HEK293 (cell line): Measurements from ENCODE around the gene IFNL4.

Source experiments
- CTCF ChIA-PET: fragments of 350-600 bp; formaldehyde crosslinking; extraction: SDS; loops from one replicate; lab custom pipeline; 2021; ENCODE audit warnings: antibody characterized with exemption; lab: Yijun Ruan, JAX
- POLR2A ChIA-PET: fragments of 300-600 bp; formaldehyde crosslinking; extraction: SDS; loops from one replicate; lab custom pipeline; 2020; ENCODE audit warnings: antibody characterized with exemption, inconsistent platforms; lab: Yijun Ruan, JAX
- H3K27ac ChIP-seq: fragments of 200-500 bp; sonication (Bioruptor generic); 2 replicates; pipeline ENCODE4 v1.5.1; 2014; ENCODE audit warnings: low read depth, low read length, control low read depth, inconsistent platforms; ENCODE audit errors: extremely low read depth
- H3K36me3 ChIP-seq, 2 experiments: fragments of 200-500 bp in 1 of 2; sonication (Bioruptor generic) in 1 of 2; 1 replicate in 1 of 2; 2 replicates in 1 of 2; pipeline ENCODE4 v1.5.1; 2014 to 2017; ENCODE audit warnings: inconsistent platforms in 2 of 2, low read length in 2 of 2; ENCODE audit not compliant: control insufficient read depth in 2 of 2, insufficient read depth in 1 of 2
- H3K4me1 ChIP-seq: fragments of 200-500 bp; sonication (Bioruptor generic); 2 replicates; pipeline ENCODE4 v1.5.1; 2014; ENCODE audit warnings: mild to moderate bottlenecking, low read length, inconsistent platforms; ENCODE audit not compliant: control insufficient read depth, insufficient read depth
- H3K4me3 ChIP-seq: 2 replicates; pipeline ENCODE4 v1.5.1; 2011; ENCODE audit warnings: low read depth, mild to moderate bottlenecking, control low read depth, low read length, moderate library complexity
- H3K9me3 ChIP-seq: fragments of 200-500 bp; sonication (Bioruptor generic); 2 replicates; pipeline ENCODE4 v1.5.1; 2014; ENCODE audit warnings: low read depth, low read length, inconsistent platforms; ENCODE audit not compliant: control insufficient read depth, insufficient read depth
- BCL6B ChIP-seq: fragments of 450-650 bp; formaldehyde crosslinking; IDR thresholded peaks from 2 replicates; pipeline ENCODE4 v1.5.1; 2017; ENCODE audit warnings: missing biosample characterization, missing genetic modification characterization
- EGR2 ChIP-seq: fragments of 450-650 bp; formaldehyde crosslinking; IDR thresholded peaks from 2 replicates; pipeline ENCODE4 v1.5.1; 2016; ENCODE audit warnings: low read depth, missing biosample characterization, missing genetic modification characterization
- ELK4 ChIP-seq: IDR thresholded peaks from 2 replicates; pipeline ENCODE4 v1.6.1; 2011; ENCODE audit warnings: mild to moderate bottlenecking, low read depth, low read length, borderline replicate concordance
- GLIS1 ChIP-seq: fragments of 450-650 bp; formaldehyde crosslinking; IDR thresholded peaks from 2 replicates; pipeline ENCODE4 v1.5.1; 2016; ENCODE audit warnings: missing biosample characterization, missing genetic modification characterization
- HOXC10 ChIP-seq: sonication (generic); formaldehyde crosslinking; IDR thresholded peaks from 2 replicates; pipeline ENCODE4 v1.8.1; 2023; ENCODE audit warnings: mild to moderate bottlenecking, missing genetic modification reagents
- KLF16 ChIP-seq: fragments of 450-650 bp; formaldehyde crosslinking; IDR thresholded peaks from 2 replicates; pipeline ENCODE4 v1.5.1; 2017; ENCODE audit warnings: missing biosample characterization, missing genetic modification characterization
- TSHZ1 ChIP-seq: fragments of 450-650 bp; formaldehyde crosslinking; IDR thresholded peaks from 2 replicates; pipeline ENCODE4 v1.5.1; 2016; ENCODE audit warnings: missing biosample characterization, missing genetic modification characterization, borderline replicate concordance
- YY2 ChIP-seq: fragments of 450-650 bp; formaldehyde crosslinking; IDR thresholded peaks from 2 replicates; pipeline ENCODE4 v1.5.1; 2016; ENCODE audit warnings: missing biosample characterization, missing genetic modification characterization
- ZBTB6 ChIP-seq: fragments of 450-650 bp; formaldehyde crosslinking; IDR thresholded peaks from 2 replicates; pipeline ENCODE4 v1.5.1; 2017; ENCODE audit warnings: missing biosample characterization, missing genetic modification characterization
- ZFHX2 ChIP-seq: fragments of 450-650 bp; formaldehyde crosslinking; conservative IDR thresholded peaks from 2 replicates; pipeline ENCODE4 v1.5.1; 2016; ENCODE audit warnings: missing biosample characterization, missing genetic modification characterization
- ZNF121 ChIP-seq: fragments of 450-650 bp; formaldehyde crosslinking; IDR thresholded peaks from 2 replicates; pipeline ENCODE4 v1.5.1; 2016; ENCODE audit warnings: missing biosample characterization, missing genetic modification characterization
- ZNF16 ChIP-seq: fragments of 450-650 bp; formaldehyde crosslinking; IDR thresholded peaks from 2 replicates; pipeline ENCODE4 v1.5.1; 2016; ENCODE audit warnings: low read depth, missing biosample characterization, missing genetic modification characterization
- ZNF24 ChIP-seq: fragments of 450-650 bp; formaldehyde crosslinking; IDR thresholded peaks from 2 replicates; pipeline ENCODE4 v1.5.1; 2016; ENCODE audit warnings: missing biosample characterization, missing genetic modification characterization
- ZNF26 ChIP-seq: fragments of 450-650 bp; formaldehyde crosslinking; IDR thresholded peaks from 2 replicates; pipeline ENCODE4 v1.5.1; 2016; ENCODE audit warnings: missing biosample characterization, missing genetic modification characterization
- ZNF394 ChIP-seq: fragments of 450-650 bp; formaldehyde crosslinking; IDR thresholded peaks from 2 replicates; pipeline ENCODE4 v1.5.1; 2016; ENCODE audit warnings: missing biosample characterization, missing genetic modification characterization, mild to moderate bottlenecking, moderate library complexity, borderline replicate concordance
- ZNF544 ChIP-seq: fragments of 450-650 bp; formaldehyde crosslinking; IDR thresholded peaks from 2 replicates; pipeline ENCODE4 v1.5.0; 2017; ENCODE audit warnings: missing biosample characterization, missing genetic modification characterization
- ZNF776 ChIP-seq: fragments of 450-650 bp; formaldehyde crosslinking; IDR thresholded peaks from 2 replicates; pipeline ENCODE4 v1.5.0; 2017; ENCODE audit warnings: missing biosample characterization, missing genetic modification characterization, borderline replicate concordance
- ZNF777 ChIP-seq: fragments of 450-650 bp; formaldehyde crosslinking; IDR thresholded peaks from 2 replicates; pipeline ENCODE4 v1.5.1; 2017; ENCODE audit warnings: missing biosample characterization, missing genetic modification characterization, borderline replicate concordance
- ZNF830 ChIP-seq: fragments of 450-650 bp; IDR thresholded peaks from 2 replicates; pipeline ENCODE4 v1.5.0; 2018; ENCODE audit warnings: missing biosample characterization, missing genetic modification characterization, low read depth, mild to moderate bottlenecking, moderate library complexity
- ZSCAN30 ChIP-seq: fragments of 450-650 bp; IDR thresholded peaks from 2 replicates; pipeline ENCODE4 v1.5.1; 2018; ENCODE audit warnings: missing biosample characterization, mild to moderate bottlenecking, missing genetic modification characterization, moderate library complexity
- ZSCAN5A ChIP-seq: fragments of 450-650 bp; formaldehyde crosslinking; IDR thresholded peaks from 2 replicates; pipeline ENCODE4 v1.5.1; 2016; ENCODE audit warnings: missing biosample characterization, missing genetic modification characterization

Gene IFNL4

GRCh38 chr19:39276740-39277139 lies 28.1 kb upstream of the IFNL4 start:
- ChIA-PET CTCF (no interaction called here), POLR2A (no interaction called here)
- H3K9me3 ChIP-seq: peaks cover 2% of the 10 kb centered on the region; the same call in 1 of the 2 replicates
- H3K36me3 ChIP-seq: no peaks in the 10 kb centered on the region; a peak in 1 of 3 replicates
- TF ChIP-seq ZNF776 (tag by site-specific recombination) (no peak), ZSCAN5A (no peak), ZNF544 (0 out of 2 replicates have a peak, but pooled peaks have one; percentile 10), ZNF121 (peak; percentile 96), GLIS1 (0 out of 2 replicates have a peak, but pooled peaks have one; percentile 16), YY2 (0 out of 2 replicates have a peak, but pooled peaks have one; percentile 23)
- H3K27ac ChIP-seq: no peak overlapping the region
- H3K4me3 ChIP-seq: no peak overlapping the region
- no peaks in the 10 kb centered on the region for H3K4me1 ChIP-seq

- no peak overlapping the region for H3K4me3 ChIP-seq
- no peak overlapping the region for H3K27ac ChIP-seq
- POLR2A ChIA-PET: no interaction called here
- no peaks in the 10 kb centered on the region for H3K4me1 ChIP-seq
- no peaks in the 10 kb centered on the region; a peak in 1 of 3 replicates for H3K36me3 ChIP-seq
- H3K9me3 ChIP-seq: no peaks in the 10 kb centered on the region
- CTCF ChIA-PET: interaction anchor here (0.6 to 2.0 kb wide), 2 partner anchors 52 to 805 kb away, joined by 5 to 8 read pairs; no protein-coding TSS in a partner anchor
- TF ChIP-seq ZNF777 (tag by site-specific recombination) (no peak), ZNF16 (tag by site-specific recombination) (no peak), ZFHX2 (tag by site-specific recombination) (peak; percentile 74), BCL6B (no peak), ZNF830 (tag by site-specific recombination) (no peak), ZNF394 (no peak), TSHZ1 (tag by site-specific recombination) (no peak), ZSCAN30 (tag by site-specific recombination) (no peak), KLF16 (tag by site-specific recombination) (no peak), ZNF26 (tag by site-specific recombination) (no peak), ZBTB6 (tag by site-specific recombination) (no peak), HOXC10 (CRISPR knock-in tag) (no peak), ELK4 (no peak), ZNF24 (tag by site-specific recombination) (no peak), EGR2 (tag by site-specific recombination) (peak; percentile 80)
These were observed 26.9 kb upstream of the IFNL4 start for GRCh38 chr19:39275578-39275977.
